ENCODE results near the gene FOXP2. TPM values are rescaled to one million over a fixed set of nuclear protein-coding genes. Genes with fewer than 3 reads are reported as not detected.
"Not testable (repeated sequence)": the region's sequence is repeated elsewhere in the genome, so short reads cannot be mapped to it uniquely, and the experiment has no call there.

Gene FOXP2
- total RNA-seq, 1 donor from 2014 or later, result 24.0 TPM

- no peak for DNase-seq (ENCODE audit: extremely low spot score, unreplicated experiment)
- TF ChIP-seq, protein P1, sequence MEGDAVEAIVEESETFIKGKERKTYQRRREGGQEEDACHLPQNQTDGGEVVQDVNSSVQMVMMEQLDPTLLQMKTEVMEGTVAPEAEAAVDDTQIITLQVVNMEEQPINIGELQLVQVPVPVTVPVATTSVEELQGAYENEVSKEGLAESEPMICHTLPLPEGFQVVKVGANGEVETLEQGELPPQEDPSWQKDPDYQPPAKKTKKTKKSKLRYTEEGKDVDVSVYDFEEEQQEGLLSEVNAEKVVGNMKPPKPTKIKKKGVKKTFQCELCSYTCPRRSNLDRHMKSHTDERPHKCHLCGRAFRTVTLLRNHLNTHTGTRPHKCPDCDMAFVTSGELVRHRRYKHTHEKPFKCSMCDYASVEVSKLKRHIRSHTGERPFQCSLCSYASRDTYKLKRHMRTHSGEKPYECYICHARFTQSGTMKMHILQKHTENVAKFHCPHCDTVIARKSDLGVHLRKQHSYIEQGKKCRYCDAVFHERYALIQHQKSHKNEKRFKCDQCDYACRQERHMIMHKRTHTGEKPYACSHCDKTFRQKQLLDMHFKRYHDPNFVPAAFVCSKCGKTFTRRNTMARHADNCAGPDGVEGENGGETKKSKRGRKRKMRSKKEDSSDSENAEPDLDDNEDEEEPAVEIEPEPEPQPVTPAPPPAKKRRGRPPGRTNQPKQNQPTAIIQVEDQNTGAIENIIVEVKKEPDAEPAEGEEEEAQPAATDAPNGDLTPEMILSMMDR (conservative IDR thresholded peaks at IDR 0.05), result no peak
- Mint-ChIP-seq H3K27me3 (peaks cover 3% of the 10 kb centered on the region), H3K36me3 (no peaks in the 10 kb centered on the region), H3K9me3 (no peaks in the 10 kb centered on the region), H3K4me1 (ENCODE audit: unreplicated experiment) (no peaks in the 10 kb centered on the region), H3K27ac (no peak overlapping the region), H3K4me3 (no peak overlapping the region)
Observed at GRCh38 chr7:114375907-114376306, 38.7 kb upstream of the FOXP2 start.

DNA sequence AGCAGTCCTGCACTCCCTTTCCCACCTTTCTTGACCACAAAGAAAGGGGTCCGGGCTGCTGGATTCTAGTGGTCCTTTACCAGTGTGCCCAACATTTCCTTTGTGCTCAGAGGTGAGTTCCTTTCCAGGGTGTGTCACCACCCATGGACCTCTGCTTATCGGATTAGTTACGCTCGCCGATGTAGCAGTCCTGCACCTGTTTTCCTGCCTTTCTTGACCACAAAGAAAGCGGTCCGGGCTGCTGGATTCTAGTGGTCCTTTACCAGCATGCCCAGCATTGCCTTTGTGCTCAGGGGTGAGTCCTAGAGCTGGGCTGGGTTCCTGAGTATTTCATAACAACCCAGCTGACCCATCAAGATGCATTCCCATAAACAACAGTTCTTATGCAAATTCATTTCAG lies 30.7 kb upstream of the FOXP2 start:
- not testable (repeated sequence) for H3K27me3 Mint-ChIP-seq; H3K27ac Mint-ChIP-seq; DNase-seq (ENCODE audit: extremely low spot score, unreplicated experiment); H3K36me3 Mint-ChIP-seq; H3K4me1 Mint-ChIP-seq (ENCODE audit: unreplicated experiment); H3K9me3 Mint-ChIP-seq; H3K4me3 Mint-ChIP-seq

DNA sequence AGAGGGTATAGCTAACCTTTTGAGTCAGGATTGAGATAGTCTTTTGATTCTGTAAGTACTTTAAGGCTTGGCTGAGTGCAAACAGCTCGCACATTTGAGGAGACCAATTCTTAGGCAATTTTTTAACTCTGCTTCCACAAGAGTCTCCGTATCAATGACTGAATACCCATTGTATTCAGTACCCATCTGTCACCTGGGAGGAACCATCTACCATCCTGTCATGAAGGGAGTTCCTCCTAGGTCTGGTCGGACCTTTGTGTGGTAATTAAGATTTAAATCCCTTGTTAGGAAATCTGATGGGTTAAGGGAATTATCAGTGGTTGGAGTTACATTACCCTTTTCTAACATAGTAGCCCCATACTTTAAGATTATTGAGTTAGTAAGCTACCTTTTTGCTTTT lies 30.3 kb upstream of the FOXP2 start:
- not testable (repeated sequence) for H3K4me3 Mint-ChIP-seq; DNase-seq (ENCODE audit: extremely low spot score, unreplicated experiment); H3K36me3 Mint-ChIP-seq; H3K4me1 Mint-ChIP-seq (ENCODE audit: unreplicated experiment); H3K27me3 Mint-ChIP-seq; H3K27ac Mint-ChIP-seq; H3K9me3 Mint-ChIP-seq

GRCh38 chr7:114388021-114388420 lies 26.6 kb upstream of the FOXP2 start:
- Mint-ChIP-seq H3K4me1 (ENCODE audit: unreplicated experiment) (no peaks in the 10 kb centered on the region), H3K9me3 (peaks cover under 1% of the 10 kb centered on the region), H3K27ac (no peak overlapping the region), H3K36me3 (no peaks in the 10 kb centered on the region), H3K4me3 (no peak overlapping the region), H3K27me3 (no peaks in the 10 kb centered on the region)
- no peak for DNase-seq (ENCODE audit: extremely low spot score, unreplicated experiment)
- TF ChIP-seq, protein P1 (conservative IDR thresholded peaks at IDR 0.05), result no peak

DNA sequence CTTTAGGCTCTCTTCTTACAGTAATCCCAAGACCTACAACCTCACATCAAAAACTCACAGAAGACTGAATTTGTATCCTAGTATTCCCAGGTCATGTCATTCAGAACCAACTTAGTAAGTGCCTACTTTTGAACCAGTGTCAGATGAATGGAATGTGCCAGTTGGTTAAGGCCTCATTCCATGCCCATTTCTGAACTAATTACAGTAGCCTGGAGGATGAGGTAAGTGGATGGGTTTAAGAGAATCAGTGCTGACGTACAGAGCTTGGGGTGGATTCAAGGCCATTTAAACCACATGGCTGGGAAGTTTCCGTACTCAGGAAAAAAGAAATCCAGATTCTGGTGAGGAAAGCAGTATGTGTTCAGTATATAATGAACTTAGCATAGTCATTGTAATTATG lies 21.9 kb upstream of the FOXP2 start:
- DNase-seq (ENCODE audit: extremely low spot score, unreplicated experiment), result no peak
- Mint-ChIP-seq H3K4me1 (ENCODE audit: unreplicated experiment) (no peaks in the 10 kb centered on the region), H3K36me3 (no peaks in the 10 kb centered on the region), H3K27ac (no peak overlapping the region), H3K27me3 (no peaks in the 10 kb centered on the region), H3K4me3 (no peak overlapping the region), H3K9me3 (no peaks in the 10 kb centered on the region)
- TF ChIP-seq, protein P1 (conservative IDR thresholded peaks at IDR 0.05), result no peak

- no peak for DNase-seq (ENCODE audit: extremely low spot score, unreplicated experiment)
- Mint-ChIP-seq H3K4me1 (ENCODE audit: unreplicated experiment) (no peaks in the 10 kb centered on the region), H3K4me3 (no peak overlapping the region), H3K27me3 (peaks cover 3% of the 10 kb centered on the region), H3K36me3 (no peaks in the 10 kb centered on the region), H3K9me3 (no peaks in the 10 kb centered on the region), H3K27ac (no peak overlapping the region)
- TF ChIP-seq, protein P1 (conservative IDR thresholded peaks at IDR 0.05), result no peak
Observed at GRCh38 chr7:114402876-114403635, 11.6 kb upstream of the FOXP2 start.
